Activated T-cell treated with anti-CD3 and anti-CD28 coated beads, Interleukin-2, amount 50 U/mL, for 1 hour (primary cell): ENCODE results near the gene HIGD1A.

ENCODE experiments used
- DNase-seq: peaks from one replicate; pipeline ENCODE4 v3.0.0-alpha.2; 2020

The HIGD1A gene

GRCh38 chr3:42752961-42753360, 51.3 kb downstream of the HIGD1A start:
- no peak for DNase-seq

GRCh38 chr3:42752441-42752840, 51.8 kb downstream of the HIGD1A start:
- DNase-seq = no peak

GRCh38 chr3:42751609-42752008, 52.7 kb downstream of the HIGD1A start:
- DNase-seq = no peak

- no peak for DNase-seq
Measured at GRCh38 chr3:42750834-42751233, 53.5 kb downstream of the HIGD1A start.

- DNase-seq = no peak
Measured at GRCh38 chr3:42749753-42750231, 54.5 kb downstream of the HIGD1A start.

- no peak for DNase-seq
Measured at GRCh38 chr3:42749025-42749752, 55.1 kb downstream of the HIGD1A start.

- peak; percentile 39 for DNase-seq
Measured at GRCh38 chr3:42747581-42747980, 56.7 kb downstream of the HIGD1A start.

GRCh38 chr3:42746455-42747450, 57.5 kb downstream of the HIGD1A start:
- DNase-seq = no peak

- no peak for DNase-seq
Measured at GRCh38 chr3:42745776-42746454, 58.4 kb downstream of the HIGD1A start.

GRCh38 chr3:42745291-42745745, 59.0 kb downstream of the HIGD1A start:
- no peak for DNase-seq

- DNase-seq = no peak
Measured at GRCh38 chr3:42743204-42743995, 60.9 kb downstream of the HIGD1A start.

GRCh38 chr3:42742688-42743087, 61.6 kb downstream of the HIGD1A start:
- DNase-seq = no peak

GRCh38 chr3:42742259-42742658, 62.0 kb downstream of the HIGD1A start:
- DNase-seq = no peak

GRCh38 chr3:42741796-42742195, 62.5 kb downstream of the HIGD1A start:
- no peak for DNase-seq

- no peak for DNase-seq
Measured at GRCh38 chr3:42739401-42740158, 64.7 kb downstream of the HIGD1A start.

GRCh38 chr3:42736531-42736930, 67.8 kb downstream of the HIGD1A start:
- DNase-seq = no peak

GRCh38 chr3:42736081-42736480, 68.2 kb downstream of the HIGD1A start:
- no peak for DNase-seq

- DNase-seq = no peak
Measured at GRCh38 chr3:42735615-42736014, 68.7 kb downstream of the HIGD1A start.

- no peak for DNase-seq
Measured at GRCh38 chr3:42735019-42735418, 69.3 kb downstream of the HIGD1A start.

GRCh38 chr3:42734263-42734860, 69.9 kb downstream of the HIGD1A start:
- DNase-seq = no peak
